PFSK-1 (cell line): ENCODE data around the gene ERICH2.

ENCODE experiments used
- FOXP2 ChIP-seq: optimal IDR thresholded peaks from 2 replicates; pipeline ENCODE3; 2011; ENCODE audit warnings: borderline replicate concordance, control low read depth, inconsistent platforms; ENCODE audit not compliant: insufficient read depth; ENCODE audit errors: extremely low read length, extremely low read depth
- POLR2AphosphoS5 ChIP-seq: IDR thresholded peaks from 2 replicates; pipeline ENCODE4 v1.6.1; 2012; ENCODE audit warnings: low read depth, mild to moderate bottlenecking, control low read depth, low read length, moderate library complexity
- SIN3A ChIP-seq: IDR thresholded peaks from 2 replicates; pipeline ENCODE4 v1.6.1; 2012; ENCODE audit warnings: mild to moderate bottlenecking, low read length, moderate library complexity, borderline replicate concordance; ENCODE audit not compliant: insufficient read depth
- TAF1 ChIP-seq: IDR thresholded peaks from 2 replicates; pipeline ENCODE4 v1.6.1; 2012; ENCODE audit warnings: low read length, control low read depth, borderline replicate concordance; ENCODE audit not compliant: insufficient read depth
- TF ChIP-seq, protein P1 (sequence below), 2 experiments: IDR thresholded peaks; 2 replicates each; pipeline versions ENCODE4 v1.6.1 to v1.8.0; 2011 to 2012; ENCODE audit warnings: low read depth in 2 of 2, low read length in 2 of 2, control low read depth in 1 of 2, inconsistent platforms in 1 of 2, mild to moderate bottlenecking in 1 of 2, moderate library complexity in 1 of 2; ENCODE audit not compliant: insufficient read depth in 1 of 2

ERICH2 gene

DNA sequence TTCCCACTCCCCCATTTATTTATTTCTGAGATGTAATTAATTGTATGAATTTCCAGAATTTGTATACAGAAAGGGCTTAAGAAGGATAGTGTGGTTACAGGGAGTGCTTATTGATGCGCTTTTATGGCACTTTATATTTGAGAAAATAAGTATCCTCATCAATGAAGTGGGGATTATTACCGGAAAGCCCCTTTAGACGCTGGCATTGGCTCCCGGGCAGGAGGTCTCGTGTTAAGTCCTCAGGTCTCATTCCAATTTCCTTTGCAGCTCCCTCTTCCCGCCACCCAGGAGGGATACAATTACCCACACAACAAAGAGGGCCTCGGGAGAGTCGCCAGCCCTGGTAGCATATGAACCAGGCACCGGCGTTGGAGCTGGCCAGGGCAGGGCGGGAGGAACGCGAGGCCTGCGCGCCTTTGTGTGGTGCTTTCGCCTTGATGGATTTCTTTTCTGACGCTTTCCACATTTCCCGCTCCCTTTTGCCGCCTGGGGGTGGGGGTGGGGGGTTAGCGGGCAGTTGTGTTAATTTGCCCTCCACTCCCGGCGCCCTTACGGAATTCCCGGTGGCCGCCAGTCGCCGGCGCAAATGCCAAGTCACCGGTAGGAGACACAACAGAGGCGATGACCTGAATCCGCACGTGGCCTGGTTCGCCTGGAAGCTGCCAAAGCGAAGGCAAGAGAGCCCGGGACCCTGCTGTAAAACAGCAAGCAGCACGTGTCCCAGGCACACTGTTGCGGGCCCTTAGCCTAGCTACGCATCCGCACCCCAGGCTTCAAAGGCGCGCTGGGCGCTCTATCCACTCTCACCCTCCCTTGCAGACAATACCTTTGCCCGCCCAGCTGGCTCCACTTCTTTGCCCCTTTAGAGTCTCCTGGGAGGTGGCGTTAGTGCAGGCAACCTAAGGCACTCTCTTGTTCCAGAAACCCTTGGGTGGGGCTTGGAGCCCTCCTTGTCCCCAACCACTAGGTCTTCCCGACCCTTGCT lies 49.8 kb downstream of the ERICH2 start:
- TF ChIP-seq SIN3A (no peak), FOXP2 (no peak), POLR2AphosphoS5 (no peak), TAF1 (no peak)
- TF ChIP-seq, protein P1, sequence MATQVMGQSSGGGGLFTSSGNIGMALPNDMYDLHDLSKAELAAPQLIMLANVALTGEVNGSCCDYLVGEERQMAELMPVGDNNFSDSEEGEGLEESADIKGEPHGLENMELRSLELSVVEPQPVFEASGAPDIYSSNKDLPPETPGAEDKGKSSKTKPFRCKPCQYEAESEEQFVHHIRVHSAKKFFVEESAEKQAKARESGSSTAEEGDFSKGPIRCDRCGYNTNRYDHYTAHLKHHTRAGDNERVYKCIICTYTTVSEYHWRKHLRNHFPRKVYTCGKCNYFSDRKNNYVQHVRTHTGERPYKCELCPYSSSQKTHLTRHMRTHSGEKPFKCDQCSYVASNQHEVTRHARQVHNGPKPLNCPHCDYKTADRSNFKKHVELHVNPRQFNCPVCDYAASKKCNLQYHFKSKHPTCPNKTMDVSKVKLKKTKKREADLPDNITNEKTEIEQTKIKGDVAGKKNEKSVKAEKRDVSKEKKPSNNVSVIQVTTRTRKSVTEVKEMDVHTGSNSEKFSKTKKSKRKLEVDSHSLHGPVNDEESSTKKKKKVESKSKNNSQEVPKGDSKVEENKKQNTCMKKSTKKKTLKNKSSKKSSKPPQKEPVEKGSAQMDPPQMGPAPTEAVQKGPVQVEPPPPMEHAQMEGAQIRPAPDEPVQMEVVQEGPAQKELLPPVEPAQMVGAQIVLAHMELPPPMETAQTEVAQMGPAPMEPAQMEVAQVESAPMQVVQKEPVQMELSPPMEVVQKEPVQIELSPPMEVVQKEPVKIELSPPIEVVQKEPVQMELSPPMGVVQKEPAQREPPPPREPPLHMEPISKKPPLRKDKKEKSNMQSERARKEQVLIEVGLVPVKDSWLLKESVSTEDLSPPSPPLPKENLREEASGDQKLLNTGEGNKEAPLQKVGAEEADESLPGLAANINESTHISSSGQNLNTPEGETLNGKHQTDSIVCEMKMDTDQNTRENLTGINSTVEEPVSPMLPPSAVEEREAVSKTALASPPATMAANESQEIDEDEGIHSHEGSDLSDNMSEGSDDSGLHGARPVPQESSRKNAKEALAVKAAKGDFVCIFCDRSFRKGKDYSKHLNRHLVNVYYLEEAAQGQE (IDR thresholded peaks at IDR 0.05; ENCODE audit: insufficient read depth in 1 of 2, low read depth in 2 of 2, low read length in 2 of 2): no peak

DNA sequence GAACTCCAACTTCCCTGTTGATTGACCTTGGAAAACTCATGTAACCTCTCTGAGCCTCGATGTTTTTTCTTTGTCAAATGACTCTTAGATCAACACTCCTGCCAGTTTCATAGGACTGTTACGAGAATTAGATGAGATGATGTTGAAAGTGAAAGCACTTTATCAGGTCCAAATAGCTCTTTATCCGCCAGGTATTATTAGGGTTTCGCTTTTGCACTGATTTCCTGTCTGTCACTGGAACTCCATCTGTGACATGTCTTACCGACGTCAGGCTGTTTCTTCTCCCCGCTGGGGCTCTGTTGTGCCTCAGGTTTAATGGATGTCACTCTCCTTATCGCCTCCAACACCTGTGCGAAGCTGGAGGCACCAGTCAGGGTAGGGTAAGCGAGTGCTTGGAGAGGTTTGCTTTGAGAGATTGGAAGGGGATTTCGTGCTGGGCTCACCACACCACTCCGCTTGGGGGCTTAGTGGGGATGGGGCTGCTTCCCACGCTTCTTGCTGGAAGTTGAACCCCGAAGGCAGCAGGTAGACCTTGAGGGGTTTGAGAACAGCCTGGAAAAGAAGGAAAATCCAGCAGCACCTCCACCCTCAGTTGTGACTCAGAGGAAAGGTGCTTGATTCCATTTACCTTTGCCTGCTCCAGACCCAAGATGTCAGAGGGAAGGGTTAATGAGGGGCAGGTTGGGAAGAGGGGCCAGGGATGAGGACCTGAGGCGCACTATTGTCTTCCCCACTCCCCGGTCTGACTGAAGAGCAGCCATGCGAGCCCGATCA lies 50.8 kb downstream of the ERICH2 start:
- TF ChIP-seq, protein P1 (IDR thresholded peaks at IDR 0.05; ENCODE audit: insufficient read depth in 1 of 2, low read depth in 2 of 2, low read length in 2 of 2): no peak
- no peak for TF ChIP-seq SIN3A

DNA sequence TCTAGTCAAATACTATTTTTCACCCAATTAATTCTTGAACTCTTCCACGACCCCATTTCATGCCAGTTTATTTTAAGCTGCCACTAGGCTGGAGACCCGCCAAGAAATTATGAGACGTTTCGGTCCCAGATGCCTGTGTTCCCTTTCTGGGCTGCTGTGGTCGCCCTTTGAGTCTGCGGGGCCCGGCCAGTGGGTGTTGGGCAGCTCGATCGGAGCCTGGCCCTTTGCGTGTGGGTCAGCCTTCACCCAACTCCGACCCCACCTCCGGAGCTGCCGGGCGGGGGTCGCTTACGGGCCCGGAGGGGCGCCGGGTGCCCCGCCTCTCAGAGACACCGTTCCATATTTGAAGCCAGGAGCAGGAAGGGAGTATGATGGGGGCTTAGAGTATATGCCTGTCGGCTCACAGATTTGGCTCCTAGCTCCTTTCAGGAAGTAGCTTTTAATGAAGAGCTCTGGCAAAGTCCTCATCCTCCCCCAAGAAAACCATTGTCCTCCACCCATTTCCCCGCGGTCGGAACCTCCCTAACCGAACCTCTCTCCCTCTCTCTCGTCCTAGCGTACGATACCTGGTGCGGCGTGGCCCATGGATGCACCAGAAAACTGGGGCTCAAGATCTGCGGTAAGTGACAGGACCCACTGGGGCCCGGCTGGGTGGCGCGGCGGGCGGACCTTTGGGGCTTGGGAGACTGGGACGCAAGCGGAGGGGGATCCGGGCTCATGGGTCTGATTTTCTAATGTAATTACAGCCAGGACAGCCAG lies 51.5 kb downstream of the ERICH2 start:
- no peak for TF ChIP-seq TAF1
- TF ChIP-seq POLR2AphosphoS5: no peak
- TF ChIP-seq, protein P1 (IDR thresholded peaks at IDR 0.05; ENCODE audit: insufficient read depth in 1 of 2, low read depth in 2 of 2, low read length in 2 of 2): no peak
- TF ChIP-seq FOXP2: no peak

DNA sequence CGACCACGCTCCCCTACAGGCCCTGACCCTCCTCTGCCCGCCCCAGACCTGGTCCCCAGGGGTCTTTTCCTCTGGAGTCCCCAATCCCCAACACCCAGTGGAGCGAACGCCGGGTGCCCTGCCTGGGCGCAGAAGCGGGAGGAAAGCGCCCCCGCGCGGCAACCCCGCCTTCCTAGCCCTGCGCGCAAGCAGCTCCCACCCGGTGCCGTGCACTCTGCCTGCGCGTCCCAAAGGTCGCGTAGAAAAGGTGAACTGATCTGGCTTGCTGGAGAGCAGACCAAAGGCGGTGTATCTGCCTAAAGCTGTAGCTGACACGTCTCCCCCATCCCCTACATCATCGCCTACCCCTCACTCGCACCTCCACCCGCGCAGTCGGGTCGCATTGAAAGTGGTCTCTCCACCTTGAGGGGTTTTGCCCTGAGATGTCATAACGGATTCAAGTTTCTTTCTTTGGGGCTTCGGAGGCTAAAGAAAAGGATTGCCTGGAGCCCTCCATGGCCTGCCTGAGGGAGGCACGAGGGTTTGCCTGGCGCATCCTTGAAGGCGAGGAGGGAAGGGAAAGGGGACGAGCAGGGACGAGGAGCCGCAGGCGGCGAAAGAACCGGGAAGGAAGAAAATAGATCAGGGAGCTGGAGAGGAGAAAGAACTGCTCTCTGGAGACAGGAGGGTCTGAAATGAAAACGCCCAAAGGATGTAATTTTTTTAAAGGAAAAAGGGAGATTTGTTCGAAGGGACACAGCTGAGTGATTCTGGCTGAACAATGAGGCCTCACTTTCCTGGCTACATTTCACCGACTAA lies 52.3 kb downstream of the ERICH2 start:
- TF ChIP-seq POLR2AphosphoS5 (no peak), SIN3A (no peak), TAF1 (no peak), FOXP2 (no peak)
- TF ChIP-seq, protein P1 (IDR thresholded peaks at IDR 0.05; ENCODE audit: insufficient read depth in 1 of 2, low read depth in 2 of 2, low read length in 2 of 2): no peak
